Prostate gland (tissue), 2 donors: ENCODE data around the gene PAX2.

Experiments
- POLR2A ChIP-seq: fragments of 450-650 bp; IDR thresholded peaks from one replicate; pipeline ENCODE4 v1.6.1; 2016; ENCODE audit warnings: antibody characterized with exemption, mild to moderate bottlenecking
- POLR2AphosphoS5 ChIP-seq: sonication (generic); formaldehyde crosslinking; IDR thresholded peaks from one replicate; pipeline ENCODE4 v1.6.1; 2017; ENCODE audit warnings: antibody characterized with exemption
- TF ChIP-seq, protein P1 (sequence below), 4 experiments: fragments of 200-600 bp in 2 of 4; fragments of 450-650 bp in 2 of 4; sonication (generic) in 2 of 4; IDR thresholded peaks; 1 replicate in 3 of 4; 2 replicates in 1 of 4; pipeline ENCODE4 v1.5.1; 2016 to 2019; ENCODE audit warnings: antibody characterized with exemption in 4 of 4, mild to moderate bottlenecking in 2 of 4, moderate library complexity in 2 of 4

- TF ChIP-seq, protein P1, sequence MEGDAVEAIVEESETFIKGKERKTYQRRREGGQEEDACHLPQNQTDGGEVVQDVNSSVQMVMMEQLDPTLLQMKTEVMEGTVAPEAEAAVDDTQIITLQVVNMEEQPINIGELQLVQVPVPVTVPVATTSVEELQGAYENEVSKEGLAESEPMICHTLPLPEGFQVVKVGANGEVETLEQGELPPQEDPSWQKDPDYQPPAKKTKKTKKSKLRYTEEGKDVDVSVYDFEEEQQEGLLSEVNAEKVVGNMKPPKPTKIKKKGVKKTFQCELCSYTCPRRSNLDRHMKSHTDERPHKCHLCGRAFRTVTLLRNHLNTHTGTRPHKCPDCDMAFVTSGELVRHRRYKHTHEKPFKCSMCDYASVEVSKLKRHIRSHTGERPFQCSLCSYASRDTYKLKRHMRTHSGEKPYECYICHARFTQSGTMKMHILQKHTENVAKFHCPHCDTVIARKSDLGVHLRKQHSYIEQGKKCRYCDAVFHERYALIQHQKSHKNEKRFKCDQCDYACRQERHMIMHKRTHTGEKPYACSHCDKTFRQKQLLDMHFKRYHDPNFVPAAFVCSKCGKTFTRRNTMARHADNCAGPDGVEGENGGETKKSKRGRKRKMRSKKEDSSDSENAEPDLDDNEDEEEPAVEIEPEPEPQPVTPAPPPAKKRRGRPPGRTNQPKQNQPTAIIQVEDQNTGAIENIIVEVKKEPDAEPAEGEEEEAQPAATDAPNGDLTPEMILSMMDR (IDR thresholded peaks at IDR 0.05): no peak
- no peak for TF ChIP-seq POLR2AphosphoS5
- no peak for TF ChIP-seq POLR2A
These were observed 28.8 kb downstream of the PAX2 start for GRCh38 chr10:100774223-100774622.
